Neural cell (in vitro differentiated cells): Measurements from ENCODE around the gene FGD5.

Source experiments
- EZH2 ChIP-seq: fragments of 200-600, 300-800 bp; shearing (Covaris generic), sonication (generic); IDR thresholded peaks from 2 replicates; pipeline ENCODE4 v1.6.1; 2014; ENCODE audit warnings: antibody characterized with exemption, low read length, borderline replicate concordance, mild to moderate bottlenecking; ENCODE audit not compliant: insufficient read depth, poor library complexity, severe bottlenecking
- TF ChIP-seq, protein P1 (sequence below): fragments of 450-650 bp; IDR thresholded peaks from 2 replicates; pipeline ENCODE4 v1.5.1; 2014; ENCODE audit warnings: antibody characterized with exemption, mild to moderate bottlenecking, moderate library complexity; ENCODE audit not compliant: poor library complexity, severe bottlenecking

- TF ChIP-seq EZH2, result no peak
- TF ChIP-seq, protein P1, sequence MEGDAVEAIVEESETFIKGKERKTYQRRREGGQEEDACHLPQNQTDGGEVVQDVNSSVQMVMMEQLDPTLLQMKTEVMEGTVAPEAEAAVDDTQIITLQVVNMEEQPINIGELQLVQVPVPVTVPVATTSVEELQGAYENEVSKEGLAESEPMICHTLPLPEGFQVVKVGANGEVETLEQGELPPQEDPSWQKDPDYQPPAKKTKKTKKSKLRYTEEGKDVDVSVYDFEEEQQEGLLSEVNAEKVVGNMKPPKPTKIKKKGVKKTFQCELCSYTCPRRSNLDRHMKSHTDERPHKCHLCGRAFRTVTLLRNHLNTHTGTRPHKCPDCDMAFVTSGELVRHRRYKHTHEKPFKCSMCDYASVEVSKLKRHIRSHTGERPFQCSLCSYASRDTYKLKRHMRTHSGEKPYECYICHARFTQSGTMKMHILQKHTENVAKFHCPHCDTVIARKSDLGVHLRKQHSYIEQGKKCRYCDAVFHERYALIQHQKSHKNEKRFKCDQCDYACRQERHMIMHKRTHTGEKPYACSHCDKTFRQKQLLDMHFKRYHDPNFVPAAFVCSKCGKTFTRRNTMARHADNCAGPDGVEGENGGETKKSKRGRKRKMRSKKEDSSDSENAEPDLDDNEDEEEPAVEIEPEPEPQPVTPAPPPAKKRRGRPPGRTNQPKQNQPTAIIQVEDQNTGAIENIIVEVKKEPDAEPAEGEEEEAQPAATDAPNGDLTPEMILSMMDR, result no peak
Measured at GRCh38 chr3:14927308-14927707, 108.5 kb downstream of the FGD5 start.
